HL-60 (cell line): ENCODE results near the gene KIAA1549.

Experiments
- DNase-seq, 2 experiments: peaks; one replicate each; pipeline ENCODE4 v3.0.0-alpha.2; 2010 to 2020; ENCODE audit warnings: low read depth in 1 of 2, low spot score in 1 of 2
- H3K27ac ChIP-seq: fragments of 250-450 bp; sonication (Bioruptor Pico); replicated peaks from 2 replicates; pipeline ENCODE4 v1.5.1; 2020; ENCODE audit warnings: mild to moderate bottlenecking, moderate library complexity
- H3K27me3 ChIP-seq: fragments of 250-450 bp; sonication (Bioruptor Pico); 2 replicates; pipeline ENCODE4 v1.5.1; 2021; ENCODE audit warnings: mild to moderate bottlenecking, moderate library complexity; ENCODE audit not compliant: insufficient read depth, poor library complexity, severe bottlenecking
- H3K4me3 ChIP-seq: replicated peaks from 2 replicates; pipeline ENCODE4 v1.5.1; 2011; ENCODE audit warnings: mild to moderate bottlenecking, control low read depth, low read length; ENCODE audit not compliant: insufficient read depth
- CTCF ChIP-seq: IDR thresholded peaks from one replicate; pipeline ENCODE4 v1.5.1; 2011; ENCODE audit warnings: low read length, control low read depth, inconsistent platforms; ENCODE audit not compliant: insufficient read depth
- GABPA ChIP-seq: IDR thresholded peaks from 2 replicates; pipeline ENCODE4 v1.6.1; 2012; ENCODE audit warnings: low read depth
- POLR2AphosphoS5 ChIP-seq: IDR thresholded peaks from 2 replicates; pipeline ENCODE4 v1.6.1; 2012; ENCODE audit warnings: low read depth
- SPI1 ChIP-seq: IDR thresholded peaks from 2 replicates; pipeline ENCODE4 v1.6.1; 2012; ENCODE audit warnings: low read depth, mild to moderate bottlenecking, borderline replicate concordance
- TF ChIP-seq, protein P1 (sequence below): IDR thresholded peaks from 2 replicates; pipeline ENCODE4 v1.6.1; 2012; ENCODE audit warnings: low read depth; ENCODE audit not compliant: insufficient replicate concordance

Gene KIAA1549

DNA sequence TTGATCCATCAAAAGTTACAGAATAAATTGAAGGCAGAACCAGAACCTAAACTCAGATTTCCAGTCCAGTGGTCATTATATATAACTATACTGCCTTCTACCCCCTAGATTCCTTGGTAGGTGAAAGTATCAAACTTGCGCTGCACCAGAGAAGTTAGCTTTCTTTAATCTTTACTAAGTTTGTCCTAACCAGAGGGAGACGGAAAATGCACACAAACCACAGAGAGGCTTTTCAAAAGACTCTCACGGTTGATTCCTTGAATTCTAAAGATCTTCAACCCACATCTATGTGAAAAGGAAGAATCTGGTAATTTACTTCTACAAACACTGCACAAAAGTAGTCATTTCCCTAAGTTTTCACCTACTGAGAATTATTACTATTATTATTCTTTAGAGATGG lies 18.2 kb upstream of the KIAA1549 start:
- no peak overlapping the region for H3K4me3 ChIP-seq
- DNase-seq: no peak
- TF ChIP-seq SPI1: no peak
- TF ChIP-seq, protein P1, sequence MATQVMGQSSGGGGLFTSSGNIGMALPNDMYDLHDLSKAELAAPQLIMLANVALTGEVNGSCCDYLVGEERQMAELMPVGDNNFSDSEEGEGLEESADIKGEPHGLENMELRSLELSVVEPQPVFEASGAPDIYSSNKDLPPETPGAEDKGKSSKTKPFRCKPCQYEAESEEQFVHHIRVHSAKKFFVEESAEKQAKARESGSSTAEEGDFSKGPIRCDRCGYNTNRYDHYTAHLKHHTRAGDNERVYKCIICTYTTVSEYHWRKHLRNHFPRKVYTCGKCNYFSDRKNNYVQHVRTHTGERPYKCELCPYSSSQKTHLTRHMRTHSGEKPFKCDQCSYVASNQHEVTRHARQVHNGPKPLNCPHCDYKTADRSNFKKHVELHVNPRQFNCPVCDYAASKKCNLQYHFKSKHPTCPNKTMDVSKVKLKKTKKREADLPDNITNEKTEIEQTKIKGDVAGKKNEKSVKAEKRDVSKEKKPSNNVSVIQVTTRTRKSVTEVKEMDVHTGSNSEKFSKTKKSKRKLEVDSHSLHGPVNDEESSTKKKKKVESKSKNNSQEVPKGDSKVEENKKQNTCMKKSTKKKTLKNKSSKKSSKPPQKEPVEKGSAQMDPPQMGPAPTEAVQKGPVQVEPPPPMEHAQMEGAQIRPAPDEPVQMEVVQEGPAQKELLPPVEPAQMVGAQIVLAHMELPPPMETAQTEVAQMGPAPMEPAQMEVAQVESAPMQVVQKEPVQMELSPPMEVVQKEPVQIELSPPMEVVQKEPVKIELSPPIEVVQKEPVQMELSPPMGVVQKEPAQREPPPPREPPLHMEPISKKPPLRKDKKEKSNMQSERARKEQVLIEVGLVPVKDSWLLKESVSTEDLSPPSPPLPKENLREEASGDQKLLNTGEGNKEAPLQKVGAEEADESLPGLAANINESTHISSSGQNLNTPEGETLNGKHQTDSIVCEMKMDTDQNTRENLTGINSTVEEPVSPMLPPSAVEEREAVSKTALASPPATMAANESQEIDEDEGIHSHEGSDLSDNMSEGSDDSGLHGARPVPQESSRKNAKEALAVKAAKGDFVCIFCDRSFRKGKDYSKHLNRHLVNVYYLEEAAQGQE: no peak
- no peak for TF ChIP-seq POLR2AphosphoS5
- TF ChIP-seq CTCF: no peak
- TF ChIP-seq GABPA: no peak
- no peak overlapping the region for H3K27ac ChIP-seq
- H3K27me3 ChIP-seq: peaks cover 3% of the 10 kb centered on the region

- H3K27ac ChIP-seq: no peak overlapping the region
- no peaks in the 10 kb centered on the region for H3K27me3 ChIP-seq
- TF ChIP-seq SPI1 (no peak), CTCF (no peak)
- no peak overlapping the region for H3K4me3 ChIP-seq
- DNase-seq: no peak
Observed at GRCh38 chr7:138992052-138992531, 10.9 kb upstream of the KIAA1549 start.

DNA sequence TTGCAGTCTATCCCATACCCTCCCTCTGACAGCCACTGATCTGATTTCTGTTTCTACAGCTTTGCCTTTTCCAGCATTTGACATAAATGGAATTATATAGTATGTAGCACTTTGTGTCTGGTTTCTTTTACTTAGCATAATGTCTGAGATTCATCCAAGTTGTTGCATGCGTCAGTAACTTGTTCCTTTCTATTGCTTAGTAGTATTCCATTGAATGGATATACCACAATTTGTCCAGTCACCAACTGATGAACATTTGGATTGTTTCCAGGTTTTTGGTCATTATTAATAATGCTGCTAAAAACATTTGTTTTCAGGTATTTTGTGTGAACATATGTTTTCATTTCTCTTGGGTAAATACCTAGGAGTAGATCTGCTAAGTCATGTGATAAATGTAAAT lies 6.5 kb upstream of the KIAA1549 start:
- H3K27ac ChIP-seq: no peak overlapping the region
- no peak for TF ChIP-seq POLR2AphosphoS5
- no peak for TF ChIP-seq SPI1
- no peak for TF ChIP-seq CTCF
- no peak for TF ChIP-seq GABPA
- TF ChIP-seq, protein P1: no peak
- no peak overlapping the region for H3K4me3 ChIP-seq
- H3K27me3 ChIP-seq: peaks cover 5% of the 10 kb centered on the region
- no peak for DNase-seq

DNA sequence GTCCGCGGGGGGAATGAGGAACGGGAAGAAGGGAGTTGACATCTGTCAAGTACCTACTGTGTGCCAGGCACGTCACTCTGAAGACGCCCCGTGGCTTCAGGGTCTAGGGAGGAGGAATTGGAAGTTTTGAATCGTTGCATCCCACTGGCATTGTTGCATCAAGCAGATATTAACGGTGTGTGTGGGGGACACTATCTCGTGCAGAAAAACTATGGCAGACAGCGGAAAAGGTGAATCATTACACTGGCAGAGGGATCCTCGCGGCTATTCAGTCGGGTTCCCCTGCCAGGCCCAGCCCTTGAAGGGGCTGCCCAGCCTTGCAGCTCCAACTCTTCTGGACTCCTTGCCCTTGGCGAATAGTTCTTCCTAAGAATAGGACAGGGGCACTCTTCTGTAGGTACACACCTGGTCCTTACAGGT lies 1.0 kb upstream of the KIAA1549 start:
- DNase-seq: peak in 1 of 2 experiments; percentile 22
- H3K4me3 ChIP-seq: peak overlapping the region; percentile 49
- no peak overlapping the region for H3K27ac ChIP-seq
- peaks cover 37% of the 10 kb centered on the region for H3K27me3 ChIP-seq
- TF ChIP-seq, protein P1: no peak
- TF ChIP-seq GABPA (no peak), CTCF (no peak), SPI1 (no peak), POLR2AphosphoS5 (no peak)
